Right cardiac atrium (tissue), 5 donors: ENCODE results near the gene TPRX1. TPM values are rescaled to one million over a fixed set of nuclear protein-coding genes. Genes with fewer than 3 reads are reported as not detected.

ENCODE experiments used
- ATAC-seq, 2 donors: fragments of 200-7000 bp; cut with Tn5 transposase; one replicate each; pipeline versions ENCODE4 v1.8.0 to v1.9.1; 2020; ENCODE audit warnings: moderate library complexity in 2 of 2, mild to moderate bottlenecking in 1 of 2
- DNase-seq, 3 donors: peaks; one replicate each; pipeline ENCODE4 v3.0.0-alpha.2; 2020
- H3K27ac ChIP-seq: one replicate; pipeline ENCODE4 v1.5.1; 2013; ENCODE audit warnings: mild to moderate bottlenecking, low read length, control low read depth, moderate library complexity
- H3K27me3 ChIP-seq: one replicate; pipeline ENCODE4 v1.6.1; 2013; ENCODE audit not compliant: control insufficient read depth, insufficient read depth
- H3K4me1 ChIP-seq: one replicate; pipeline ENCODE4 v1.6.1; 2013; ENCODE audit warnings: low read length; ENCODE audit not compliant: control insufficient read depth, insufficient read depth
- H3K4me3 ChIP-seq: one replicate; pipeline ENCODE4 v1.5.1; 2013; ENCODE audit warnings: low read length, control low read depth
- H3K9me3 ChIP-seq: one replicate; pipeline ENCODE4 v1.6.1; 2013; ENCODE audit warnings: low read length; ENCODE audit not compliant: control insufficient read depth
- WGBS: extraction: QIAGEN DNeasy Blood & Tissue Kit; methylation state at CpG from one replicate; pipeline ENCODE4 v1.1.7; 2013; 5-methylcytosine and 5-hydroxymethylcytosine counted together
- intact Hi-C, 4 donors: fragments of 100-400 bp; cut with DNase I; formaldehyde crosslinking; loops; one replicate each; pipeline versions ENCODE4 v1.11.0 to v1.14.0; 2022 to 2023
- polyA plus RNA-seq: library from polyadenylated mRNA; stranded (reverse); fragments of 200-250 nt; gene quantifications from one replicate; pipeline ENCODE4 v1.2.3, GENCODE V29; 2013
- total RNA-seq, 4 donors: library from RNA; stranded (reverse); fragmentation: NEBNext Ultra II Directional; extraction: Animal tissue kit (Norgen Biotek cat#: 25700); gene quantifications; one replicate each; pipeline ENCODE4 v1.2.1, GENCODE V29; 2021
- donor health status: healthy with polysubstance abuse.
- donor health status: DM: no; HTN: yes; CAD: no.
- donor health status: DM: no; HTN: no; CAD: no.
- donor health status: DM: no; HTN: yes; CAD: no; lungs with severe emphysema.
- donor health status: DM: yes; HTN: yes; CAD: no.

The TPRX1 gene
- total and polyA plus RNA-seq, 5 donors: not detected

DNA sequence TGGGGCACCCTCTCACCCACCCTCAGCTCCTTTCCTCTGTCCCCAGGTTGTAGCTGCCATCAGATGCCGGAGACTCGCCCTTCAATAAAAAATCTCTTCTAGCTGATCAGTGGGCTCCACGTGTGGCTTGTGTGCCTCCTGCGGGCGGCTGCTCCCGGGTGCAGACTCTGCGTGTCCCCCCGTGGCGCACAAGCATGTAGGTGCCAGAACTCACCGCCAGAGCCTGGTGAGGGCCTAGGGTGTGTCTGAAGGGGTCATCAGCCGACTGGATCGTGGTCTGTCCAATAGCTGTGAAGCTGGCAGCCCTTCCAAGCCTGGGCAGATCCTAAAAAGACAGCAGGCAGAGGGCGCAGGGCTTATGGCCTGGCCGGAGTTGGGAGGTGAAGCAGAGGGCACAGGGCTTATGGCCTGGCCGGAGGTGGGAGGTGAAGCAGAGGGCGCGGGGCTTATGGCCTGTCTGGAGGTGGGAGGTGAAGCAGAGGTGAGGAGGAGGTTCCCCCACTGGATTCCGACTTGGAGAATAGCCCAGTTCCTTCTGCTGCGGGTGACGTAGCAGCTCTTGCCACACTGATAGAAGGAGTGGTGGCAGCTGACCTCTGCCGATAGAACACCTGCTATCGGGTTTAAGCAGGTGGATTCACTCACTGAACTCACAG, 47.3 kb downstream of the TPRX1 start:
- WGBS: 79% methylated on average over 22 of the region's 22 CpGs
- Histone ChIP-seq H3K27me3 (no peaks in the 10 kb centered on the region), H3K4me1 (no peaks in the 10 kb centered on the region), H3K4me3 (no peak overlapping the region), H3K27ac (no peak overlapping the region), H3K9me3 (no peaks in the 10 kb centered on the region)
- DNase-seq: peak in 1 of 3 donors; percentile 45
- intact Hi-C loops: no loop called here
- peak; percentile 7 to 8 for ATAC-seq

DNA sequence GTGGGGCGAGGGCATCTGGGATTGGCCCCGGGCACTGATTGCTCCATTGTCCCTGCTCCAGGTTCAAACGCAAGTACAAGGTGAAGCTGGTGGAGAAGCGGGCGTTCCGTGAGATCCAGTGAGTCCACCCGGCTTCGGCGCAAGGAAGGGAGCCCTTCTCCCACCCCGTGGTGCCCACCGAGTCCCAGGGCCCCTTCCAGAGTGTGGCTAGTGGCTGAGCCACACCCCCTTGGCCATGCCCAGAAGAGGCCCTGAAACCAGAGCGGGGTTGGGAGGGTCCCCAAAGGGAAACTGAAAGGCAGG, 47.8 kb downstream of the TPRX1 start:
- no peak for ATAC-seq
- Histone ChIP-seq H3K27me3 (no peaks in the 10 kb centered on the region), H3K4me3 (no peak overlapping the region), H3K9me3 (no peaks in the 10 kb centered on the region), H3K4me1 (no peaks in the 10 kb centered on the region), H3K27ac (no peak overlapping the region)
- 92% methylated on average over 12 of the region's 12 CpGs for WGBS
- intact Hi-C loops: no loop called here
- peak in 1 of 3 donors; percentile 49 for DNase-seq

DNA sequence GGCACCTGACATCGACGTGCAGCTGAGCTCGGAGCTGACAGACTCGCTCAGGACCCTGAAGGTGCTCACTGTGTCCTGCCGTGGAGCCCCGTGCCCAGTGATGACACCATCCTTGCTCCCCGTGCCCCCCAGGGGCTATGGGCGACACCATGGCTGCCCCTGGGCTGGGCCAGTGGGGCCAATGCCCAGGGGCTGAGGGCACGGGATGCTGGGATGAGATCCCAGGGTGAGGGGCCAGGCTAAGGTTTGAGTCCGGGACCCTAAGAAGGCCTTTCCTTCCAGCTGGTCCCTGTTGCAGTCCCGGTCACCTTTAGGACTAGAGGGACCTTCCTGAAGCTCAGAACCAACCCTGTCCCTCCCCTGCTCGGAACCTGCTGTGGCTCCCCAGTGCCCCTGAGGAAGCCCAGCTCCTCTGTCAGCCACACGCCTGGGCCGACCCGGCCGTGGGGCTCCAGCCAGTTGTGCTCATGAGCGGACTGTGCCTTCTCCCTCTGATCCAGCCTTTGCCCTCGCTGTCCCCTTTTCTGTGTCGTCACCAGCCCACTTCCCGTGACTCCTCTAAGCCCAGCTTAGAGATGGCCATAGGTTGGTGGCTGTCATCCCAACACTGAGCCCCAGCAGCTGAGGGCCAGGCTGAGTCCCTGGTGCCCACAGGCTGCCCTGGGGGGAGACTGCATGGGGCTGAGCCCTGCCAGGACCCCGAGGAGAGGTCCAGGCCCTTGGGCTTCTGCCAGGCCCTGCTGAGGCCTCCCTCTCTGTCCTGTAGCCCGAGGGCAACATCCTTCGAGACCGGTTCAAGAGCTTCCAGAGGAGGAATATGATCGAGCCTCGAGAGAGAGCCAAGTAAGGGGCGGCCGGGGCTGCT, 48.4 kb downstream of the TPRX1 start:
- WGBS: 90% methylated on average over 28 of the region's 28 CpGs
- H3K4me3 ChIP-seq: no peak overlapping the region

DNA sequence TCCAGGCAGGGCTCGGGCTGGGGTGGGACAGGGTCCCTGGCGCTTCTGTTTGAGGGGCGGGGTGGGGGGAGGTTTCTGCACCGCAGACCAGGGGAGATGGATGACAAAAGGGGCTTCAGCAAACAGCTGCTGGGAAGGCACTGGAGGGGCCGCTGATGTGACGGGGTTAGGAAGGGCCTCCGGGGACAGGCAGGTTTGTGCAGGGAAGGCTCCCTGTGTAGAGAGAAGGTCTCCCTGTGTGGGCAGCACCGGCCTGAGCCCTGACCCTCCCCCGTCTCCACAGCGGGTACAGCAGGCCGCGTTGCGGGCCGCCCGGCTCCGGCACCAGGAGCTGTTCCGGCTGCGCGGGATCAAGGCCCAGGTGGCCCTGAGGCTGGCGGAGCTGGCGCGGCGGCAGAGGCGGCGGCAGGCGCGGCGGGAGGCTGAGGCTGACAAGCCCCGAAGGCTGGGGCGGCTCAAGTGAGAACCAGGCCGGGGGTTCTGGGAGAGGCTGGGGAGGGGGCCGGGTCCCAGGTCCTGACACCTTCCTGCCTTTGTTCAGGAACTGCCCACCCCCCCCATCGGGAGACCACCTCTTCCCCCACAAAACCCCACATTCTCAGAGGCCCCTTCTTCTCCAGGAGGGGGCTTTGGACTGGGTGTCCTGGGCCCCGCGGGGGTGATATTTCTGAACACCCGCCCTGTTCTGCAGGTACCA, 49.1 kb downstream of the TPRX1 start:
- Histone ChIP-seq H3K27me3 (no peaks in the 10 kb centered on the region), H3K4me1 (no peaks in the 10 kb centered on the region), H3K27ac (no peak overlapping the region), H3K4me3 (no peak overlapping the region), H3K9me3 (no peaks in the 10 kb centered on the region)
- no peak for ATAC-seq
- intact Hi-C loops: no loop called here
- WGBS: 90% methylated on average over 36 of the region's 36 CpGs
- peak in 1 of 3 donors; percentile 65 for DNase-seq

More for the DNA sequence above, 48.4 kb downstream of the TPRX1 start:
- ATAC-seq: peak in 1 of 2 donors; percentile 5
- Histone ChIP-seq H3K27ac (no peak overlapping the region), H3K4me1 (no peaks in the 10 kb centered on the region), H3K9me3 (no peaks in the 10 kb centered on the region), H3K27me3 (no peaks in the 10 kb centered on the region)
- peak in 1 of 3 donors; percentile 63 for DNase-seq
- intact Hi-C loops: no loop called here

DNA sequence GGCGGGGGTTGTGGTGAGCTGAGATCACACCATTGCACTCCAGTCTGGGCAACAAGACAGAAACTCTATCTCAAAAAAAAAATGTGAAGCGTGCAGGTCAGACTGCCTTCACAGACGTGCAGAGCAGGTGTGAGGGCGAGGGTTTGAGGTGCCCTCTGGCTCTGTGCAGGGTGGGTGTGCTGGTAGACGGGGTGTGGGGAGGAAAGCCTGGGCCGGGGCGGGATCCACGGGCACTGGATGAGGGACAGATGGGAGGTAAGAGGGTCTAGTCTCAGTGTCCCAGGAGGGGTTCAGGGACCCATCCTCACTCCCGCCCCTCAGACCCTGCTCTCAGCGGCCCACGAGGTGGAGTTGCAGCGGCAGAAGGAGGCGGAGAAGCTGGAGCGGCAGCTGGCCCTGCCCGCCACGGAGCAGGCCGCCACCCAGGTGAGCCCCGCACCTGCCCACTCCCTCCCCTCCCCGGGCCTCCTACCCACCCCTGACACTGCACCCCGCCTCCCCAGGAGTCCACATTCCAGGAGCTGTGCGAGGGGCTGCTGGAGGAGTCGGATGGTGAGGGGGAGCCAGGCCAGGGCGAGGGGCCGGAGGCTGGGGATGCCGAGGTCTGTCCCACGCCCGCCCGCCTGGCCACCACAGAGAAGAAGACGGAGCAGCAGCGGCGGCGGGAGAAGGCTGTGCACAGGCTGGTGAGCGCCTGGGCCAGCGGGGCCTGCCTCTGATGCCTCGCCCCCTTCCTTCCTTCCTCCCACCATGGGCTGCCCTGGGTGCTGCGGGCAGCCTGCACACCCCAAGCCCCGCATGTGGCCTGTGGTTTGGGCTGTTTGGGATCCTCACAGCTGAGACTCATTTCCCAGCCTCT, 49.9 kb downstream of the TPRX1 start:
- intact Hi-C loops: no loop called here
- H3K27ac ChIP-seq: no peak overlapping the region
- ATAC-seq (peak; percentile 5 to 7), DNase-seq (peak in 1 of 3 donors; percentile 58)
- 92% methylated on average over 37 of the region's 37 CpGs for WGBS
- H3K9me3 ChIP-seq: no peaks in the 10 kb centered on the region
- no peak overlapping the region for H3K4me3 ChIP-seq
- H3K4me1 ChIP-seq: no peaks in the 10 kb centered on the region
- no peaks in the 10 kb centered on the region for H3K27me3 ChIP-seq

DNA sequence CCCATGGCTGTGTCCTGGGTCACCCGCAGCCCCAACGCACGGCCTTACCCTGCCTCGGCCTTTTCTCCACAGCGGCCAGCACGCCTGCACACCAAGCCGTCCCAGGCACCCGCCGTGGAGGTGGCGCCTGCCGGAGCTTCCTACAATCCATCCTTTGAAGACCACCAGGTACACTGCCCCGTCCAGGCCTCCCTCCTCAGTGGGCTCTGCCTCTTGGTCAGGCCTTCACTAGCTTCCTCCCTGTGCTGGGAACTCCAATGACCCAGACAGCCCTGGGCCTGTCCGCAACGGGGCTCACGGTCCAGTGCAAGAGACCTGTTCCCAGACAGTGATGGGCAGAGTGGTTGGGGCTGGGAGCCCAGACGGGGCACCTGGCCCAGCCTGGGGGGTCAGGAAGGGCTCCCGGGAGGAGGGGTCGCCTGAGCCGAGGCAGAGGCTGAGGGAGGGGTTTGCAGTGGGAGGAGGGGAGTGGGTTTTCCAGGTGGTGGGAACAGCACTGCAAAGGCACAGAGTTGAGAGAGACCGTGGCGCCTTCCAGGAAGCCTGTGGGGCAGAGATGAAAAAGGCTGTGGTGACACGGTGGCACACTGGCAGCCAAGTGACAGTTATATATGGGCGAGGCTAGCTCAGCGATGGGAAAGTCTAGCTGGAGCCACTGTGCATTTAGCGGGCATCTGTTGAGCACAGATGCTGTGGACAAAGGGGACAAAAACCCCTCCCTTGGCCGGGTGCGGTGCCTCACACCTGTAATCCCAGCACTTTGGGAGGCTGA, 51.7 kb downstream of the TPRX1 start:
- H3K9me3 ChIP-seq: no peaks in the 10 kb centered on the region
- 91% methylated on average over 27 of the region's 27 CpGs for WGBS
- intact Hi-C loops: no loop called here
- no peak overlapping the region for H3K27ac ChIP-seq
- ATAC-seq (no peak), DNase-seq (no peak)
- H3K27me3 ChIP-seq: no peaks in the 10 kb centered on the region
- H3K4me3 ChIP-seq: no peak overlapping the region
- no peaks in the 10 kb centered on the region for H3K4me1 ChIP-seq

Other genes starting within 250 kb of the TPRX1 start
- gene ZNF541, start 231.4 kb downstream of the TPRX1 start, total RNA-seq: under 1 TPM in 1 of 4 donors, not detected in 3; 0.23 TPM
- gene ZNF541, start 231.4 kb downstream of the TPRX1 start, polyA plus RNA-seq: 0.20 TPM
- 10 to 100 TPM in 2 of 4 donors, 1 to 10 TPM in 2; 9.7 to 13.6 (median 11.0) TPM for gene BICRA, start 195.4 kb downstream of the TPRX1 start, total RNA-seq
- 9.2 TPM for gene BICRA, start 195.4 kb downstream of the TPRX1 start, polyA plus RNA-seq
- 10 to 100 TPM; 32.8 to 61.9 (median 49.1) TPM for gene EHD2, start 91.1 kb downstream of the TPRX1 start, total RNA-seq
- 34.8 TPM for gene EHD2, start 91.1 kb downstream of the TPRX1 start, polyA plus RNA-seq
- 100 to 1,000 TPM; 191 to 248 (median 237) TPM for gene NOP53, start 59.0 kb downstream of the TPRX1 start, total RNA-seq
- gene NOP53, start 59.0 kb downstream of the TPRX1 start, polyA plus RNA-seq: 322 TPM
- 1,000 to 10,000 TPM in 2 of 4 donors, 100 to 1,000 TPM in 2; 857 to 1,126 (median 1,037) TPM for gene SELENOW, start 25.8 kb downstream of the TPRX1 start, total RNA-seq
- 1,795 TPM for gene SELENOW, start 25.8 kb downstream of the TPRX1 start, polyA plus RNA-seq
- not detected for gene CRX, start 17.4 kb upstream of the TPRX1 start, total RNA-seq
- gene CRX, start 17.4 kb upstream of the TPRX1 start, polyA plus RNA-seq: not detected
- gene TPRX2, start 54.7 kb upstream of the TPRX1 start, total RNA-seq: not detected
- not detected for gene TPRX2, start 54.7 kb upstream of the TPRX1 start, polyA plus RNA-seq
- not detected for gene SULT2A1, start 81.8 kb upstream of the TPRX1 start, total RNA-seq
- not detected for gene SULT2A1, start 81.8 kb upstream of the TPRX1 start, polyA plus RNA-seq
- gene BSPH1, start 187.6 kb upstream of the TPRX1 start, total RNA-seq: not detected
- not detected for gene BSPH1, start 187.6 kb upstream of the TPRX1 start, polyA plus RNA-seq
- not detected for gene ELSPBP1, start 190.1 kb upstream of the TPRX1 start, total RNA-seq
- gene ELSPBP1, start 190.1 kb upstream of the TPRX1 start, polyA plus RNA-seq: not detected
- not detected for gene CABP5, start 239.5 kb upstream of the TPRX1 start, total RNA-seq
- gene CABP5, start 239.5 kb upstream of the TPRX1 start, polyA plus RNA-seq: not detected